Thyroid gland (tissue), 4 donors: ENCODE results near the gene IFNAR1.
A peak's percentile ranks its signal among the peaks of the same experiment; 100 is the strongest.

Source experiments
- POLR2A ChIP-seq, 2 donors: fragments of 450-650 bp; IDR thresholded peaks; one replicate each; pipeline ENCODE4 v1.6.1; 2017; ENCODE audit warnings: antibody characterized with exemption in 2 of 2, mild to moderate bottlenecking in 2 of 2, moderate library complexity in 1 of 2
- TF ChIP-seq, protein P1 (sequence below), 6 experiments: fragments of 200-600 bp in 3 of 6; fragments of 450-650 bp in 3 of 6; sonication (generic) in 3 of 6; IDR thresholded peaks; one replicate each; pipeline ENCODE4 v1.5.1; 2016 to 2019; ENCODE audit warnings: antibody characterized with exemption in 6 of 6, mild to moderate bottlenecking in 2 of 6, inconsistent platforms in 1 of 6, moderate library complexity in 1 of 6

DNA sequence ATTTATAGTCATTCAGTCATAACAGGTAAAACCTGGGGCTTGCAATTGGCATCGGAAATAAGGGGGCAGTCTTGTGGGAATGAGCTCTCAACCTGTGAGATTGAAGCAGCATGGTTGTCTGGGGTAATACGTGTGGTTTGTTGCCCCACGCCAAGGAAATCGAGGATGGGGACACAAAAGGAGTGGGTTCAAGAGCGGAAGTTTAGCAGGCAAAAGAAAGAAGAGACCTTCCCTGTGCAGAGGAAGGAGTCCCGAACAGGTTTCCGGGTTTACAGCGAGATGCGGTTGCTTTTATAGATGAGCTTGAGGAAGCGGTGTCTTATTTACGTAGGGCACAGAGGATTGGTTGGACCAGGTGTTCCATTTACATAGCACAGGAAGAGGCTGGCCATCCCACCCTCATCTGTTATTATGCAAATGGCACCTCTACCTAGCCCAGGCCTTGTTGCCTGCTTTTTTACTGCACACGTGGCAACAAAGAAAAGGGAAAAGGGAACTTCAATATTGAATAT, 37.3 kb downstream of the IFNAR1 start:
- TF ChIP-seq, protein P1, sequence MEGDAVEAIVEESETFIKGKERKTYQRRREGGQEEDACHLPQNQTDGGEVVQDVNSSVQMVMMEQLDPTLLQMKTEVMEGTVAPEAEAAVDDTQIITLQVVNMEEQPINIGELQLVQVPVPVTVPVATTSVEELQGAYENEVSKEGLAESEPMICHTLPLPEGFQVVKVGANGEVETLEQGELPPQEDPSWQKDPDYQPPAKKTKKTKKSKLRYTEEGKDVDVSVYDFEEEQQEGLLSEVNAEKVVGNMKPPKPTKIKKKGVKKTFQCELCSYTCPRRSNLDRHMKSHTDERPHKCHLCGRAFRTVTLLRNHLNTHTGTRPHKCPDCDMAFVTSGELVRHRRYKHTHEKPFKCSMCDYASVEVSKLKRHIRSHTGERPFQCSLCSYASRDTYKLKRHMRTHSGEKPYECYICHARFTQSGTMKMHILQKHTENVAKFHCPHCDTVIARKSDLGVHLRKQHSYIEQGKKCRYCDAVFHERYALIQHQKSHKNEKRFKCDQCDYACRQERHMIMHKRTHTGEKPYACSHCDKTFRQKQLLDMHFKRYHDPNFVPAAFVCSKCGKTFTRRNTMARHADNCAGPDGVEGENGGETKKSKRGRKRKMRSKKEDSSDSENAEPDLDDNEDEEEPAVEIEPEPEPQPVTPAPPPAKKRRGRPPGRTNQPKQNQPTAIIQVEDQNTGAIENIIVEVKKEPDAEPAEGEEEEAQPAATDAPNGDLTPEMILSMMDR (IDR thresholded peaks at IDR 0.05): no peak
- TF ChIP-seq POLR2A (IDR thresholded peaks at IDR 0.05): peak in 1 of 2 donors; percentile 23
